GM21381 (cell line): ENCODE measurements around the gene CLTA.
"Not testable (repeated sequence)": the region's sequence is repeated elsewhere in the genome, so short reads cannot be mapped to it uniquely, and the experiment has no call there.

ENCODE experiments used
- ATAC-seq: cut with Tn5 transposase; IDR thresholded peaks from one replicate; pipeline ENCODE4 v1.9.1; 2021; ENCODE audit warnings: mild to moderate bottlenecking, moderate library complexity; ENCODE audit not compliant: unreplicated experiment

The CLTA gene

GRCh38 chr9:36180243-36180642 is 10.5 kb upstream of the CLTA start:
- not testable (repeated sequence) for ATAC-seq

GRCh38 chr9:36187414-36187813 is 3.3 kb upstream of the CLTA start:
- no peak for ATAC-seq

GRCh38 chr9:36188212-36188611 is 2.5 kb upstream of the CLTA start:
- no peak for ATAC-seq

- ATAC-seq = no peak
These were observed 745 bp upstream of the CLTA start for GRCh38 chr9:36189976-36190375.

- ATAC-seq = no peak
These were observed 547 bp downstream of the CLTA start for GRCh38 chr9:36191290-36191645.

GRCh38 chr9:36191686-36192085 is 965 bp downstream of the CLTA start:
- ATAC-seq = no peak

- no peak for ATAC-seq
These were observed 1.5 kb downstream of the CLTA start for GRCh38 chr9:36192196-36192595.

GRCh38 chr9:36193023-36193422 is 2.3 kb downstream of the CLTA start:
- ATAC-seq = no peak

- no peak for ATAC-seq
These were observed 3.7 kb downstream of the CLTA start for GRCh38 chr9:36194326-36195000.

- ATAC-seq = no peak
These were observed 14.3 kb downstream of the CLTA start for GRCh38 chr9:36204906-36205547.

- ATAC-seq = no peak
These were observed 16.3 kb downstream of the CLTA start for GRCh38 chr9:36207016-36207415.

- ATAC-seq = no peak
These were observed 16.9 kb downstream of the CLTA start for GRCh38 chr9:36207546-36208012.

- no peak for ATAC-seq
These were observed 18.0 kb downstream of the CLTA start for GRCh38 chr9:36208521-36209253.

GRCh38 chr9:36210722-36211121 is 20.0 kb downstream of the CLTA start:
- no peak for ATAC-seq

GRCh38 chr9:36211510-36211909 is 20.8 kb downstream of the CLTA start:
- no peak for ATAC-seq

GRCh38 chr9:36213387-36213786 is 22.7 kb downstream of the CLTA start:
- ATAC-seq = no peak

GRCh38 chr9:36213989-36214388 is 23.3 kb downstream of the CLTA start:
- no peak for ATAC-seq

GRCh38 chr9:36214571-36214970 is 23.9 kb downstream of the CLTA start:
- no peak for ATAC-seq

GRCh38 chr9:36217256-36217968 is 26.7 kb downstream of the CLTA start:
- ATAC-seq = no peak

- ATAC-seq = no peak
These were observed 27.3 kb downstream of the CLTA start for GRCh38 chr9:36218011-36218410.

GRCh38 chr9:36218411-36218901 is 27.7 kb downstream of the CLTA start:
- ATAC-seq = no peak
